GM13976 (cell line): Measurements from ENCODE around the gene AGO3.

Experiments used
- DNase-seq: peaks from one replicate; pipeline ENCODE4 v3.0.0; 2012; ENCODE audit warnings: low spot score
- CTCF ChIP-seq: IDR thresholded peaks from 2 replicates; pipeline ENCODE4 v1.5.1; 2012; ENCODE audit warnings: borderline replicate concordance, mild to moderate bottlenecking; ENCODE audit not compliant: insufficient read depth; ENCODE audit errors: extremely low read depth, missing control alignments, control extremely low read depth
- in situ Hi-C: fragments of 300-500 bp; cut with MboI; formaldehyde crosslinking; loops from one replicate; pipeline ENCODE4 v1.12.0; 2022; ENCODE audit warnings: low sequenced_read_pairs, mixed read lengths, inconsistent platforms; ENCODE audit not compliant: unreplicated experiment

The AGO3 gene

GRCh38 chr1:36092166-36092797 lies 161.4 kb downstream of the AGO3 start:
- no peak for TF ChIP-seq CTCF
- in situ Hi-C loops = no loop called here
- DNase-seq = no peak

GRCh38 chr1:36092798-36093185 lies 161.9 kb downstream of the AGO3 start:
- in situ Hi-C loops = no loop called here
- no peak for TF ChIP-seq CTCF
- no peak for DNase-seq

- DNase-seq = no peak
- in situ Hi-C loops = no loop called here
- no peak for TF ChIP-seq CTCF
These were observed 162.3 kb downstream of the AGO3 start for GRCh38 chr1:36093226-36093625.

- no peak for TF ChIP-seq CTCF
- in situ Hi-C loops = no loop called here
These were observed 163.0 kb downstream of the AGO3 start for GRCh38 chr1:36093929-36094328.

GRCh38 chr1:36094621-36095061 lies 163.7 kb downstream of the AGO3 start:
- TF ChIP-seq CTCF = no peak
- in situ Hi-C loops = no loop called here
- no peak for DNase-seq

More at GRCh38 chr1:36093929-36094328, 163.0 kb downstream of the AGO3 start:
- DNase-seq = no peak

GRCh38 chr1:36095760-36096405 lies 165.0 kb downstream of the AGO3 start:
- no peak for TF ChIP-seq CTCF
- DNase-seq = no peak
- in situ Hi-C loops = no loop called here
